Thyroid gland (tissue), 4 donors: ENCODE data around the gene NUAK2. TPM values are rescaled to one million over a fixed set of nuclear protein-coding genes. Genes with fewer than 3 reads are reported as not detected.

Source experiments
- DNase-seq, 2 donors: peaks; one replicate each; pipeline ENCODE4 v3.0.0-alpha.2; 2019
- H3K27ac ChIP-seq, 3 donors: fragments of 200-600 bp; sonication (generic); 1 replicate in 2 of 3; 2 replicates in 1 of 3; pipeline ENCODE4 v1.5.1; 2016 to 2019; ENCODE audit warnings: mild to moderate bottlenecking in 1 of 3, moderate library complexity in 1 of 3
- H3K27me3 ChIP-seq: fragments of 200-600 bp; sonication (generic); one replicate; pipeline ENCODE4 v1.5.1; 2019
- H3K36me3 ChIP-seq, 2 donors: fragments of 200-600 bp; sonication (generic); one replicate each; pipeline ENCODE4 v1.5.1; 2016 to 2019
- H3K4me1 ChIP-seq, 2 donors: fragments of 200-600 bp; sonication (generic); one replicate each; pipeline ENCODE4 v1.5.1; 2017 to 2019
- H3K4me3 ChIP-seq, 3 donors: fragments of 200-600 bp; sonication (generic); replicated peaks in 1 of 3; 1 replicate in 2 of 3; 2 replicates in 1 of 3; pipeline ENCODE4 v1.5.1; 2016; ENCODE audit warnings: mild to moderate bottlenecking in 1 of 3
- H3K9me3 ChIP-seq: fragments of 200-600 bp; sonication (generic); one replicate; pipeline ENCODE4 v1.5.1; 2017
- CTCF ChIP-seq, 6 experiments: fragments of 200-600 bp in 3 of 6; fragments of 450-650 bp in 3 of 6; sonication (generic) in 3 of 6; IDR thresholded peaks; one replicate each; pipeline ENCODE4 v1.5.1; 2016 to 2019; ENCODE audit warnings: antibody characterized with exemption in 6 of 6, mild to moderate bottlenecking in 2 of 6, inconsistent platforms in 1 of 6, moderate library complexity in 1 of 6
- POLR2A ChIP-seq, 2 donors: fragments of 450-650 bp; IDR thresholded peaks; one replicate each; pipeline ENCODE4 v1.6.1; 2017; ENCODE audit warnings: antibody characterized with exemption in 2 of 2, mild to moderate bottlenecking in 2 of 2, moderate library complexity in 1 of 2
- WGBS, 2 donors: methylation state at CpG; one replicate each; pipeline ENCODE4 v1.1.5; 2017; 5-methylcytosine and 5-hydroxymethylcytosine counted together
- intact Hi-C: fragments of 100-400 bp; cut with DNase I; formaldehyde crosslinking; loops from one replicate; pipeline ENCODE4 v1.15.1; 2023
- total RNA-seq, 4 donors: library from RNA; depleted of rRNA; stranded (reverse); fragments of >200 nt; gene quantifications; one replicate each; pipeline ENCODE4 v1.2.3, GENCODE V29; 2016

NUAK2 gene
- total RNA-seq, 4 donors from 2014 or later, result 16.8 to 41.0 (median 26.8) TPM

- intact Hi-C loops, result loop anchor here (5.0 kb wide), 1 partner anchor 135 kb away; no protein-coding TSS in a partner anchor
- no peak for DNase-seq
- H3K27me3 ChIP-seq, result no peaks in the 10 kb centered on the region
- H3K4me1 ChIP-seq, result peaks cover 8 to 16% of the 10 kb centered on the region in 2 donors
- H3K9me3 ChIP-seq, result no peaks in the 10 kb centered on the region
- H3K4me3 ChIP-seq, result no peak overlapping the region
- no peak for TF ChIP-seq CTCF (IDR thresholded peaks at IDR 0.05)
- no peak for TF ChIP-seq POLR2A (IDR thresholded peaks at IDR 0.05)
- 87 to 88% methylated on average over 11 of the region's 11 CpGs for WGBS, 2 donors
- no peak overlapping the region for H3K27ac ChIP-seq
- no peaks in the 10 kb centered on the region for H3K36me3 ChIP-seq
Observed at GRCh38 chr1:205351984-205352713, 30.6 kb upstream of the NUAK2 start.

- H3K36me3 ChIP-seq, result no peaks in the 10 kb centered on the region
- intact Hi-C loops, result loop anchor here (5.0 kb wide), 1 partner anchor 137 kb away; no protein-coding TSS in a partner anchor
Observed at GRCh38 chr1:205350691-205351141, 29.2 kb upstream of the NUAK2 start.

GRCh38 chr1:205350124-205350523, 28.6 kb upstream of the NUAK2 start:
- H3K36me3 ChIP-seq, result no peaks in the 10 kb centered on the region
- 93 to 100% methylated on average over 2 of the region's 4 CpGs for WGBS, 2 donors
- no peak for DNase-seq
- intact Hi-C loops, result loop anchor here (5.0 kb wide), 1 partner anchor 137 kb away; no protein-coding TSS in a partner anchor
- H3K27ac ChIP-seq, result no peak overlapping the region
- H3K9me3 ChIP-seq, result no peaks in the 10 kb centered on the region
- no peaks in the 10 kb centered on the region for H3K27me3 ChIP-seq
- peaks cover 8 to 17% of the 10 kb centered on the region in 2 donors for H3K4me1 ChIP-seq
- no peak for TF ChIP-seq CTCF (IDR thresholded peaks at IDR 0.05)
- no peak for TF ChIP-seq POLR2A (IDR thresholded peaks at IDR 0.05)
- no peak overlapping the region for H3K4me3 ChIP-seq

More at GRCh38 chr1:205350691-205351141, 29.2 kb upstream of the NUAK2 start:
- DNase-seq, result no peak
- Histone ChIP-seq H3K27me3 (no peaks in the 10 kb centered on the region), H3K9me3 (no peaks in the 10 kb centered on the region), H3K4me3 (no peak overlapping the region), H3K27ac (no peak overlapping the region), H3K4me1 (peaks cover 8 to 20% of the 10 kb centered on the region in 2 donors)
- WGBS, 2 donors, result 85 to 90% methylated on average over 5 to 7 of the region's 8 CpGs
- TF ChIP-seq POLR2A (IDR thresholded peaks at IDR 0.05) (no peak), CTCF (IDR thresholded peaks at IDR 0.05) (no peak)

GRCh38 chr1:205348554-205349487, 27.3 kb upstream of the NUAK2 start:
- intact Hi-C loops, result no loop called here
- DNase-seq, result no peak
- no peak for TF ChIP-seq CTCF (IDR thresholded peaks at IDR 0.05)
- no peak for TF ChIP-seq POLR2A (IDR thresholded peaks at IDR 0.05)
- no peak overlapping the region for H3K4me3 ChIP-seq
- H3K4me1 ChIP-seq, result peaks cover 6 to 20% of the 10 kb centered on the region in 2 donors
- no peak overlapping the region for H3K27ac ChIP-seq
- 80 to 83% methylated on average over 5 of the region's 5 CpGs for WGBS, 2 donors
- H3K36me3 ChIP-seq, result no peaks in the 10 kb centered on the region
- no peaks in the 10 kb centered on the region for H3K27me3 ChIP-seq
- H3K9me3 ChIP-seq, result no peaks in the 10 kb centered on the region
